Cardiac muscle cell (in vitro differentiated cells and primary cell): ENCODE measurements around the gene BICD1. TPM values are rescaled to one million over a fixed set of nuclear protein-coding genes. Genes with fewer than 3 reads are reported as not detected.

Source experiments
- DNase-seq, 2 donors: peaks; one replicate each; pipeline versions ENCODE4 v3.0.0 to v3.0.0-alpha.2; 2010 to 2017; ENCODE audit warnings: low read depth in 1 of 2, low spot score in 1 of 2
- H3K27ac ChIP-seq: fragments of 200-600 bp; sonication (generic); 2 replicates; pipeline ENCODE4 v1.5.1; 2016
- H3K27me3 ChIP-seq: fragments of 200-600 bp; sonication (generic); 2 replicates; pipeline ENCODE4 v1.6.0; 2016; ENCODE audit warnings: control low read depth
- H3K36me3 ChIP-seq: fragments of 200-600 bp; sonication (generic); 2 replicates; pipeline ENCODE4 v1.5.1; 2016; ENCODE audit warnings: control low read depth
- H3K4me1 ChIP-seq: fragments of 200-600 bp; sonication (generic); 2 replicates; pipeline ENCODE4 v1.8.1; 2017; ENCODE audit warnings: low read depth, mild to moderate bottlenecking, mixed run types
- H3K4me3 ChIP-seq: fragments of 200-600 bp; sonication (generic); 2 replicates; pipeline ENCODE4 v1.5.1; 2016; ENCODE audit warnings: mild to moderate bottlenecking
- H3K9me3 ChIP-seq: fragments of 200-600 bp; sonication (generic); 2 replicates; pipeline ENCODE4 v1.5.1; 2017; ENCODE audit warnings: low read depth, mild to moderate bottlenecking, control low read depth
- CTCF ChIP-seq: IDR thresholded peaks from 2 replicates; pipeline ENCODE4 v1.5.1; 2012; ENCODE audit warnings: low read depth, mild to moderate bottlenecking, low read length
- polyA plus RNA-seq: library from polyadenylated mRNA; unstranded; fragments of >200 nt; fragmentation: Nextera tagmentation; extraction: Ambion mirVana; gene quantifications from 2 replicates; pipeline ENCODE4 v1.2.1, GENCODE V29; 2016
- total RNA-seq: library from RNA; depleted of rRNA; stranded (reverse); fragments of >200 nt; gene quantifications from 2 replicates; pipeline ENCODE4 v1.2.3, GENCODE V29; 2016

The BICD1 gene
- total and polyA plus RNA-seq, 2 experiments from 2014 or later: 13.3 to 16.6 TPM

GRCh38 chr12:32362892-32363291 lies 256.2 kb downstream of the BICD1 start:
- Histone ChIP-seq H3K4me3 (no peak overlapping the region), H3K36me3 (no peaks in the 10 kb centered on the region), H3K27me3 (no peaks in the 10 kb centered on the region), H3K27ac (no peak overlapping the region), H3K9me3 (no peaks in the 10 kb centered on the region), H3K4me1 (peaks cover 6% of the 10 kb centered on the region)
- no peak for DNase-seq
- TF ChIP-seq CTCF: no peak

GRCh38 chr12:32365473-32366064 lies 258.9 kb downstream of the BICD1 start:
- no peak overlapping the region for H3K27ac ChIP-seq
- DNase-seq: peak; percentile 71 to 86
- no peaks in the 10 kb centered on the region for H3K36me3 ChIP-seq
- no peaks in the 10 kb centered on the region for H3K9me3 ChIP-seq
- H3K4me3 ChIP-seq: no peak overlapping the region
- no peaks in the 10 kb centered on the region for H3K27me3 ChIP-seq
- peak; percentile 79 for TF ChIP-seq CTCF
- H3K4me1 ChIP-seq: peaks cover 6% of the 10 kb centered on the region

- Histone ChIP-seq H3K4me3 (no peak overlapping the region), H3K36me3 (no peaks in the 10 kb centered on the region), H3K9me3 (no peaks in the 10 kb centered on the region), H3K27ac (no peak overlapping the region), H3K4me1 (peaks cover 6% of the 10 kb centered on the region), H3K27me3 (no peaks in the 10 kb centered on the region)
- no peak for TF ChIP-seq CTCF
- DNase-seq: no peak
Observed at GRCh38 chr12:32366714-32367113, 260.1 kb downstream of the BICD1 start.

- H3K27ac ChIP-seq: no peak overlapping the region
- no peak overlapping the region for H3K4me3 ChIP-seq
- H3K27me3 ChIP-seq: no peaks in the 10 kb centered on the region
- no peaks in the 10 kb centered on the region for H3K9me3 ChIP-seq
- peak in 1 of 2 donors; percentile 20 for DNase-seq
- H3K4me1 ChIP-seq: peaks cover 6% of the 10 kb centered on the region
- no peaks in the 10 kb centered on the region for H3K36me3 ChIP-seq
- TF ChIP-seq CTCF: no peak
Observed at GRCh38 chr12:32367381-32367780, 260.7 kb downstream of the BICD1 start.

GRCh38 chr12:32369202-32369601 lies 262.6 kb downstream of the BICD1 start:
- no peak for DNase-seq
- H3K4me1 ChIP-seq: peaks cover 6% of the 10 kb centered on the region
- no peak for TF ChIP-seq CTCF
- no peaks in the 10 kb centered on the region for H3K36me3 ChIP-seq
- no peak overlapping the region for H3K27ac ChIP-seq
- H3K27me3 ChIP-seq: no peaks in the 10 kb centered on the region
- H3K4me3 ChIP-seq: no peak overlapping the region
- no peaks in the 10 kb centered on the region for H3K9me3 ChIP-seq
